WTC11 (cell line): Measurements from ENCODE around the gene ZNF705A.
"Not testable (repeated sequence)": the region's sequence is repeated elsewhere in the genome, so short reads cannot be mapped to it uniquely, and the experiment has no call there.

Experiments
- CREB1 ChIP-seq: sonication (generic); formaldehyde crosslinking; IDR thresholded peaks from 2 replicates; pipeline ENCODE4 v1.8.0; 2023; ENCODE audit warnings: mild to moderate bottlenecking, missing genetic modification reagents
- CREM ChIP-seq: sonication (generic); formaldehyde crosslinking; IDR thresholded peaks from 2 replicates; pipeline ENCODE4 v1.8.1; 2022; ENCODE audit warnings: mild to moderate bottlenecking, missing genetic modification reagents, moderate library complexity
- JUN ChIP-seq: sonication (generic); formaldehyde crosslinking; IDR thresholded peaks from 2 replicates; pipeline ENCODE4 v1.8.0; 2023; ENCODE audit warnings: mild to moderate bottlenecking, missing genetic modification reagents
- MAX ChIP-seq: sonication (generic); formaldehyde crosslinking; IDR thresholded peaks from 2 replicates; pipeline ENCODE4 v1.8.0; 2022; ENCODE audit warnings: mild to moderate bottlenecking, missing genetic modification reagents
- NFYB ChIP-seq: sonication (generic); formaldehyde crosslinking; conservative IDR thresholded peaks from 2 replicates; pipeline ENCODE4 v1.8.0; 2022; ENCODE audit warnings: low read depth, missing genetic modification reagents
- ZNF121 ChIP-seq: sonication (generic); formaldehyde crosslinking; IDR thresholded peaks from 2 replicates; pipeline ENCODE4 v1.8.0; 2023; ENCODE audit warnings: missing genetic modification reagents
- ZNF263 ChIP-seq: sonication (generic); formaldehyde crosslinking; IDR thresholded peaks from 2 replicates; pipeline ENCODE4 v1.8.1; 2022; ENCODE audit warnings: low read depth, mild to moderate bottlenecking, moderate library complexity, missing genetic modification reagents
- TF ChIP-seq, protein P1 (sequence below): fragments of 200-600 bp; IDR thresholded peaks from 2 replicates; pipeline ENCODE4 v1.8.0; 2022; ENCODE audit warnings: antibody characterized with exemption
- TF ChIP-seq, protein P2 (sequence below): sonication (generic); formaldehyde crosslinking; IDR thresholded peaks from 2 replicates; pipeline ENCODE4 v1.8.1; 2022; ENCODE audit warnings: low read depth, mild to moderate bottlenecking, moderate library complexity, missing genetic modification reagents, borderline replicate concordance

GRCh38 chr12:8228607-8229006 is 71.8 kb downstream of the ZNF705A start:
- TF ChIP-seq, protein P1, sequence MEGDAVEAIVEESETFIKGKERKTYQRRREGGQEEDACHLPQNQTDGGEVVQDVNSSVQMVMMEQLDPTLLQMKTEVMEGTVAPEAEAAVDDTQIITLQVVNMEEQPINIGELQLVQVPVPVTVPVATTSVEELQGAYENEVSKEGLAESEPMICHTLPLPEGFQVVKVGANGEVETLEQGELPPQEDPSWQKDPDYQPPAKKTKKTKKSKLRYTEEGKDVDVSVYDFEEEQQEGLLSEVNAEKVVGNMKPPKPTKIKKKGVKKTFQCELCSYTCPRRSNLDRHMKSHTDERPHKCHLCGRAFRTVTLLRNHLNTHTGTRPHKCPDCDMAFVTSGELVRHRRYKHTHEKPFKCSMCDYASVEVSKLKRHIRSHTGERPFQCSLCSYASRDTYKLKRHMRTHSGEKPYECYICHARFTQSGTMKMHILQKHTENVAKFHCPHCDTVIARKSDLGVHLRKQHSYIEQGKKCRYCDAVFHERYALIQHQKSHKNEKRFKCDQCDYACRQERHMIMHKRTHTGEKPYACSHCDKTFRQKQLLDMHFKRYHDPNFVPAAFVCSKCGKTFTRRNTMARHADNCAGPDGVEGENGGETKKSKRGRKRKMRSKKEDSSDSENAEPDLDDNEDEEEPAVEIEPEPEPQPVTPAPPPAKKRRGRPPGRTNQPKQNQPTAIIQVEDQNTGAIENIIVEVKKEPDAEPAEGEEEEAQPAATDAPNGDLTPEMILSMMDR: not testable (repeated sequence)
- not testable (repeated sequence) for TF ChIP-seq CREB1 (CRISPR knock-in tag); MAX; JUN (CRISPR knock-in tag); CREM; ZNF121; ZNF263; NFYB (CRISPR knock-in tag)
- TF ChIP-seq, protein P2, sequence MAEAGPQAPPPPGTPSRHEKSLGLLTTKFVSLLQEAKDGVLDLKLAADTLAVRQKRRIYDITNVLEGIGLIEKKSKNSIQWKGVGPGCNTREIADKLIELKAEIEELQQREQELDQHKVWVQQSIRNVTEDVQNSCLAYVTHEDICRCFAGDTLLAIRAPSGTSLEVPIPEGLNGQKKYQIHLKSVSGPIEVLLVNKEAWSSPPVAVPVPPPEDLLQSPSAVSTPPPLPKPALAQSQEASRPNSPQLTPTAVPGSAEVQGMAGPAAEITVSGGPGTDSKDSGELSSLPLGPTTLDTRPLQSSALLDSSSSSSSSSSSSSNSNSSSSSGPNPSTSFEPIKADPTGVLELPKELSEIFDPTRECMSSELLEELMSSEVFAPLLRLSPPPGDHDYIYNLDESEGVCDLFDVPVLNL (CRISPR knock-in tag): not testable (repeated sequence)
